Central memory CD8-positive, alpha-beta T cell (primary cell): Measurements from ENCODE around the gene ZFYVE28.
"Not testable (repeated sequence)": the region's sequence is repeated elsewhere in the genome, so short reads cannot be mapped to it uniquely, and the experiment has no call there.

ENCODE experiments used
- ATAC-seq: fragments of 150-1000 bp; cut with Tn5 transposase; replicated peaks from 2 replicates; pipeline ENCODE4 v1.10.0; 2022; ENCODE audit warnings: mild to moderate bottlenecking, moderate FRiP score, moderate number of reproducible peaks; ENCODE audit not compliant: poor library complexity, severe bottlenecking; ENCODE audit errors: extremely low read depth
- DNase-seq, 2 donors: peaks; one replicate each; pipeline ENCODE4 v3.0.0; 2021; ENCODE audit warnings: low spot score in 2 of 2
- H3K27ac Mint-ChIP-seq: one replicate; pipeline ENCODE4 v1.8.0; 2022; ENCODE audit warnings: low read depth, mild to moderate bottlenecking, moderate library complexity, mixed read lengths
- H3K27me3 Mint-ChIP-seq: one replicate; pipeline ENCODE4 v1.8.0; 2022; ENCODE audit warnings: mixed read lengths
- H3K36me3 Mint-ChIP-seq: one replicate; pipeline ENCODE4 v1.8.0; 2022; ENCODE audit warnings: mild to moderate bottlenecking, moderate library complexity, mixed read lengths; ENCODE audit not compliant: insufficient read depth
- H3K4me1 Mint-ChIP-seq: one replicate; pipeline ENCODE4 v1.8.0; 2022; ENCODE audit warnings: mixed read lengths
- H3K4me3 Mint-ChIP-seq: one replicate; pipeline ENCODE4 v1.8.0; 2022; ENCODE audit warnings: mild to moderate bottlenecking, moderate library complexity, mixed read lengths
- H3K9me3 Mint-ChIP-seq: one replicate; pipeline ENCODE4 v1.8.0; 2022; ENCODE audit warnings: mixed read lengths

The ZFYVE28 gene

DNA sequence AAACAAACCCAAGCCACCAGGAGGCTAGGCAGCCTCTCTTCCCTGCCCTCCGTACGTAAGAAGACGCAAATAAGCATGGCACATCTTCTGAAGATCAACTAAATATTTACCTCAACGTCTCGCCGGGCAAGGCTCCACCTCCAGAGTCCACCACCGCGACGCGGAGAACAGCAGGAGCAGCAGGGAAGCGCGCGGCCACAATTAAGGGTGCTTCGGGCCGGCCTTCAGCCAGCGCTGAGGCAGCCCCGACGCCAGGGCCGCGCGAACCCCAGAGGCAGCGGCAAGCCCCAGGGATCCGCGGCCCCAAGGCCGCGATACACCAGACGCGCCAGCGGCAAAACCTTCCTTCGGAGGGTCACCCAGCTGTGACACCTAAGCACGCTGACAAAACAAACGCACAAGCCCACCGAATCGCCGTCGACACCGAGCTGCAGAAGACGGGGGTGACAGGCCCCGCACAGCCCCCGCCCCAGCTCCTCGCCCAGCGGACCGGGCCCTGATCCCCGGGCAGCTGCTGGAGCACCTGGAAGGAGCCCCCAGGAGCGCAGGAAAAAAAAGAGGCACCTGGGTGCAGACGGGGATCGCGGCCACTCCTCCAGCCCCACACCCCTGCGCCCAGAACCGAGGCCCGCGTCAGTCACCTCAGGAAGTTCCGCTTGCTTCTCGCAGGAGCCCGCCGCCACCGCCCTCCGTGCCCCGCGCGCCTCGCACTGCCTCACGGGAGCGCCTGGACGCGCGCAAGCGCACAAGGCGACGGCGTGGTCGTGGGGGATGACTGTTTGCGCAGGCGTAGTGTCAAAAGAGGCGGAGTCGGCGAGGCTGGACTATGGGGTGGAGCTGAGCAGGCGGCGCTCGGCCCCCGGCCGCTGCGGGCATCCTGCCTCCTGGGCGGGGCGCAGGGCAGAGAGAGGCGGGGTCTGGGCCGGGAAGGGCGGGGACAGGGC, 176.8 kb downstream of the ZFYVE28 start, which contains the start of the genes HAUS3 and POLN:
Gene HAUS3 (minus strand): TSS at position 712 of the 944 bp plus-strand sequence. CDS start 1,175 bp downstream, outside the sequence.
Gene POLN (minus strand): TSS at position 712 of the 944 bp plus-strand sequence. CDS start 12,890 bp downstream, outside the sequence.
- peak within 1 kb of the TSS; percentile 90 for H3K4me3 Mint-ChIP-seq
- H3K27ac Mint-ChIP-seq, result peak within 1 kb of the TSS; percentile 99
- H3K27me3 Mint-ChIP-seq, result no peaks in the 10 kb centered on the region
- H3K9me3 Mint-ChIP-seq, result no peaks in the 10 kb centered on the region
- H3K36me3 Mint-ChIP-seq, result peaks cover 37% of the 10 kb centered on the region
- peaks cover 72% of the 10 kb centered on the region for H3K4me1 Mint-ChIP-seq
- DNase-seq, result peak; percentile 99 to 100
- ATAC-seq, result peak; percentile 77

DNA sequence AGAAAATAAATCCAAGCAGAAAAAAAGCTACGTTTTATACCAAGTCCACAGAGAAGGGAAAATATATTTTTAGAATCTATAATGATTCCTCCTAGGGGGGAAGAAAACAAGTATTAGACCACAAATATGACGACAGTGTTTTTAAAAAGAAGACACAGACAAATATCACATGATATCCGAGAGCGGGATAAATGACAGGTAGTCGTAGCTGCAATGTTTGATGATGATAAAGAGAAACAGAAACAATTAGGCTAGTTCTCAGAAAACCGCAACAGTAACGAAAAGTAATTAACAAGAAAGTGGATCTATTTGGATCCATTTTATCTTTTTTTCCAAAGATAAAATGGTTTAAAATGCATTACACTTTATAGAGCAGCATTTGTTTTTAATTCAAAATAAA, 177.4 kb downstream of the ZFYVE28 start:
- H3K36me3 Mint-ChIP-seq, result peaks cover 36% of the 10 kb centered on the region
- ATAC-seq (peak; percentile 26), DNase-seq (peak in 1 of 2 donors; percentile 8)
- H3K27ac Mint-ChIP-seq, result peak overlapping the region; percentile 99
- H3K4me3 Mint-ChIP-seq, result peak overlapping the region; percentile 90
- H3K9me3 Mint-ChIP-seq, result no peaks in the 10 kb centered on the region
- H3K27me3 Mint-ChIP-seq, result no peaks in the 10 kb centered on the region
- H3K4me1 Mint-ChIP-seq, result peaks cover 72% of the 10 kb centered on the region

DNA sequence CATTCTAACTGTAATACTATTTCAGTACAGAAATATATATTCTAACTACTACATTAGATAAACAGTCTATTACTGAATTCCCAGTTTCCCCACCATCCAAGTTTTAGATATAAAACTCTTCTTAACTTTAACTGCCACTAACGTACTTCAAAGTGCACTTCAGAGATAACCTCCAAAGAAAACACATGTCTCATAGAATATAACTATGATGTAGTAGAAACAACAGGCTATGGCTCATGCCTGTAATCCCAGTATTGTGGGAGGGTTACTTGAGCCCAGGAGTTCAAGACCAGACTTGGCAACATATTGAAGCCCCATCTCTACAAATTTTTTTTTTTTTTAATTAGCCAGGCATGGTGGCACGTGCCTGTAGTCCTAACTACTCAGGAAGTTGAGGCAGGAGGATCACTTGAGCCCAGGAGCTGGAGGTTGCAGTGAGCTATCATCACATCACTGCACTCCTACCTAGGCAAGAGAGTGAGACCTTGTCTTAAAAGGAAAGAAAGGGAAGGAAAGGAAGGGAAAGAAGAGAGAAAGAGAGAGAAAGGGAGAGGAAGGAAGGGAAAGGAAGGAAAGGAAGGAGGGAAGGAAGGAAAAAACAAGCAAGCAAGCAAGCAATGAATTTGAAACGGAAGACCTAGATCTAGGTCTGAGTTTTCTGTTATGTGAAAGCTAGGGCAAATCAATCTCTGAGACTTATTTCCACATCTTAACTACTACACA, 181.3 kb downstream of the ZFYVE28 start:
- no peaks in the 10 kb centered on the region for H3K27me3 Mint-ChIP-seq
- peak overlapping the region; percentile 10 for H3K4me3 Mint-ChIP-seq
- H3K27ac Mint-ChIP-seq, result no peak overlapping the region
- H3K4me1 Mint-ChIP-seq, result peaks cover 77% of the 10 kb centered on the region
- ATAC-seq, result no peak
- no peaks in the 10 kb centered on the region for H3K9me3 Mint-ChIP-seq
- no peak for DNase-seq
- H3K36me3 Mint-ChIP-seq, result peaks cover 64% of the 10 kb centered on the region

DNA sequence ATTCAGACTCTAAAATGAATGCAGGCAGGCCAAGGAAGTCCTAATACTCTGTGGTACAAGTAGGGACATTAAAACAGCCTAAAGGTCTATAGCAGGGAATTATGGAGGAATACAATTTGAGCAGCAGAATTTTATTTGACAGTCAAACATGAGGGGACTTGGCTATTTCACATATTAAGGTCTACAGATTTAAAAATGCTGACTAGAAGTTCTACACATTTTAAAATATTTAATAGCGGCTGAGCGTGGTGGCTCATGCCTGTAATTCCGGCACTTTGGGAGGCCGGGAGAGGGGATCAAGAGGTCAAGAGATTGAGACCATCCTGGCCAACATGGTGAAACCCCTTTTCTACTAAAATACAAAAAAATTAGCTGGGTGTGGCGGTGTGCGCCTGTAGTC, 187.4 kb downstream of the ZFYVE28 start:
- Mint-ChIP-seq H3K9me3 (no peaks in the 10 kb centered on the region), H3K4me3 (no peak overlapping the region), H3K27me3 (no peaks in the 10 kb centered on the region), H3K36me3 (peaks cover 39% of the 10 kb centered on the region), H3K4me1 (peaks cover 31% of the 10 kb centered on the region), H3K27ac (no peak overlapping the region)
- DNase-seq, result no peak
- ATAC-seq, result no peak

DNA sequence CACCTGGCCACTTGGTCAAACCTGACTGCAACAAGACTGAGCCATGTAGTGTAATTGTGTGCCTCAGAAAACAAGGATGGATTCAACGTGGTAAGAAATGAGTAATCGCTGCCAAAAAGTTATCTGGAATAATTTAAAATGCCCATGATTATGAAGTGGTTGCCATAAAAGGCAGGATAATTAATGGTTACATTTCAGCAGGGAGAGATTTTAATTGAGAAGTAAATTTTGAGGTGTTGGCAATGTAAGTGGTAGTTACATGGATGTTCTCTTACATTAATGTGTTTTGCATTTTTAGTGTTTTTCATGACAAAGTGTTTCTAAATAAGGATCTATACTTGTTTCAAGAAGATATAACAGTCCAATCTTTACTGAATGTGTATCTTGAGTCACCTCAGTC, 192.2 kb downstream of the ZFYVE28 start:
- Mint-ChIP-seq H3K27ac (no peak overlapping the region), H3K36me3 (peaks cover 20% of the 10 kb centered on the region), H3K27me3 (no peaks in the 10 kb centered on the region), H3K9me3 (no peaks in the 10 kb centered on the region), H3K4me3 (no peak overlapping the region), H3K4me1 (no peaks in the 10 kb centered on the region)
- DNase-seq, result no peak
- no peak for ATAC-seq

DNA sequence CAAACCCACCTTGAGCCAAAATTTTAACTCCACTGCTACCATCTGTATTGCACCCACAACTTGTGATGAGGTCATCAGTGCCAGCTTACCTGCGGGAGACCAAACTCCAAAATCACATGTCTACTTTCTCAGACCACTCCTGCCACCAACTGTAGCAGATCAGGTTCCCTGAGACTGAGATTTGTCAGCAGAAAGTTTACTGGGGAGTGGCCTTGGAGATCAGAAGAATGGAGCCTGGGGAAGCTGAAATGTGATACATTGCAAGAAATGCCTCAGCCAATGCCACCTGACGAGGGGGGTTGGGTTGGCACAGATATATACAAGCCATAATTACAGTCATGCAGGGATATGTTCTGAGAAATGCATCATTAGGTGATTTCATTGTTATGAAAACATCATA, 195.6 kb downstream of the ZFYVE28 start:
- Mint-ChIP-seq H3K9me3 (no peaks in the 10 kb centered on the region), H3K4me1 (peaks cover 8% of the 10 kb centered on the region), H3K36me3 (peaks cover 13% of the 10 kb centered on the region), H3K4me3 (no peak overlapping the region), H3K27ac (no peak overlapping the region), H3K27me3 (no peaks in the 10 kb centered on the region)
- ATAC-seq (no peak), DNase-seq (no peak)

DNA sequence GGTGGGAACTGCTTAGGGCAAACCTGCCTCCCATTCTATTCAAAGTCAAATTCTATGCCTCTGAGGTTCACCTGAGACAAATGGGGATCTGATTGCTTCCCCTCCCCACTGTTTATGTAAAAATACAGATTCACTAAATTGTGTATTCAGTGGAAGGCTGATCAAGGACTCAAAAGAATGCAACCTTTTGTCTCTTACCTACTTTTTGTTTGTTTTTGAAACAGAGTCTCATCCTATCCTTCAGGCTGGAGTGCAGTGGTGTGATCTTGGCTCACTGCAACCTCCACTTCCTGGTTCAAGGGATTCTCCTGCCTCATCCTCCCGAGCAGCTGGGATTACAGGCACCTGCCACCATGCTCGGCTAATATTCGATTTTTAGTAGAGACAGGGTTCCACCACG, 197.1 kb downstream of the ZFYVE28 start:
- H3K27ac Mint-ChIP-seq, H3K4me3 Mint-ChIP-seq, H3K9me3 Mint-ChIP-seq, ATAC-seq, H3K4me1 Mint-ChIP-seq, DNase-seq, H3K27me3 Mint-ChIP-seq: not testable (repeated sequence)
- H3K36me3 Mint-ChIP-seq, result peaks cover 13% of the 10 kb centered on the region

DNA sequence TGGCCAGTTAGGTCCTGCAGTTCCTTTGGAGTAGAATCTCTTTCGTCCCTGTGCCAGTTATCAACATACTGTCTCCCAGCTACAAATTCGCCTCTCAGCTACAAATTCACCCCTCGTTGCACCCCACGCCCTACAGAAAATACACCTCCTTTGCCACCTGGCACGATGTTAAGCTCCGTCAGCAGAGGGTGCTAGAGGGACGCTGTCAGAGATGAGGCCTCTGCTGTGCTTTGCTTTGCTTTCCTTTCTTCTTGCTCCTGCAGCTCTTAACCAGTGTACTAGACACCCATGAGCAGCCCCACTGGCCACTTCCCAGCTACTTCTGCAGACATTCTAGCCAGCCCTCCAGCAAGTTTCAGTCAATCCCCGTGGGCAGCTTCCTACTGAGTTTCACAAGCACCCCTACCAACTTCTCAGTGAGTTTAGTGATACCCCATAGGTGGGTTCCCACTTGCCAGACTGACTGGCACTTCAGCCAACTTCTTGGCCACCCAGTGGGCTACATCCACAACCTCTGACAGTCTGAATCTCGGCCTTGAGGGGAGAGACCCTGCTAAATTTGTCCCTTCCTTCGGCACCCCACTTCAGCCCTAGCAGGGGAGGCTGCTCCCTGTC, 198.3 kb downstream of the ZFYVE28 start:
- Mint-ChIP-seq H3K27ac (peak overlapping the region; percentile 50), H3K36me3 (peaks cover 8% of the 10 kb centered on the region), H3K4me1 (peaks cover 8% of the 10 kb centered on the region), H3K27me3 (no peaks in the 10 kb centered on the region), H3K4me3 (no peak overlapping the region), H3K9me3 (no peaks in the 10 kb centered on the region)
- DNase-seq, result peak; percentile 73 to 77
- peak; percentile 93 for ATAC-seq
